SK-N-SH treated with all-trans-retinoic acid at 6 μM for 48 hours (cell line): ENCODE measurements around the gene RPA3.
"Not testable (repeated sequence)": the region's sequence is repeated elsewhere in the genome, so short reads cannot be mapped to it uniquely, and the experiment has no call there.

ENCODE experiments used
- ATAC-seq: fragments of 200-7000 bp; cut with Tn5 transposase; 3 replicates; pipeline ENCODE4 v1.9.1; 2020; ENCODE audit warnings: mild to moderate bottlenecking, moderate library complexity
- ARNTL ChIP-seq: fragments of 450-650 bp; formaldehyde crosslinking; IDR thresholded peaks from 2 replicates; pipeline ENCODE4 v1.5.0; 2020; ENCODE audit warnings: low read depth, mild to moderate bottlenecking, moderate library complexity, borderline replicate concordance
- BACH2 ChIP-seq: fragments of 250-450 bp; sonication (Bioruptor Pico); IDR thresholded peaks from 2 replicates; pipeline ENCODE4 v1.9.0; 2021; ENCODE audit warnings: mild to moderate bottlenecking, borderline replicate concordance
- CSDC2 ChIP-seq: fragments of 250-450 bp; sonication (Bioruptor Pico); IDR thresholded peaks from 2 replicates; pipeline ENCODE4 v1.5.0; 2020; ENCODE audit warnings: mild to moderate bottlenecking, moderate library complexity
- CSRNP3 ChIP-seq: fragments of 250-450 bp; sonication (Bioruptor Pico); IDR thresholded peaks from 2 replicates; pipeline ENCODE4 v1.5.1; 2021; ENCODE audit warnings: mild to moderate bottlenecking, moderate library complexity
- ISL1 ChIP-seq: fragments of 250-450 bp; sonication (Bioruptor Pico); IDR thresholded peaks from 2 replicates; pipeline ENCODE4 v2.1.2; 2022; ENCODE audit warnings: mild to moderate bottlenecking, moderate library complexity
- OSR1 ChIP-seq: fragments of 250-450 bp; sonication (Bioruptor Pico); IDR thresholded peaks from 2 replicates; pipeline ENCODE4 v1.8.0; 2022; ENCODE audit warnings: moderate library complexity, mild to moderate bottlenecking, inconsistent platforms
- PPARA ChIP-seq: fragments of 250-450 bp; sonication (Bioruptor Pico); IDR thresholded peaks from 2 replicates; pipeline ENCODE4 v1.5.0; 2020; ENCODE audit warnings: mild to moderate bottlenecking, borderline replicate concordance
- RARB ChIP-seq: fragments of 250-450 bp; sonication (Bioruptor Pico); IDR thresholded peaks from 2 replicates; pipeline ENCODE4 v1.8.0; 2021; ENCODE audit warnings: mild to moderate bottlenecking, moderate library complexity
- SNAI2 ChIP-seq: fragments of 250-450 bp; sonication (Bioruptor Pico); IDR thresholded peaks from 2 replicates; pipeline ENCODE4 v1.5.0; 2020; ENCODE audit warnings: mild to moderate bottlenecking, moderate library complexity
- TCF4 ChIP-seq: fragments of 250-450 bp; sonication (Bioruptor Pico); IDR thresholded peaks from 2 replicates; pipeline ENCODE4 v1.8.0; 2021; ENCODE audit warnings: mild to moderate bottlenecking, moderate library complexity, borderline replicate concordance
- TOX ChIP-seq: fragments of 250-450 bp; sonication (Bioruptor Pico); IDR thresholded peaks from 2 replicates; pipeline ENCODE4 v1.8.0; 2021; ENCODE audit warnings: mild to moderate bottlenecking, moderate library complexity, borderline replicate concordance
- TSHZ2 ChIP-seq: fragments of 250-450 bp; sonication (Bioruptor Pico); IDR thresholded peaks from 2 replicates; pipeline ENCODE4 v1.5.0; 2020; ENCODE audit warnings: mild to moderate bottlenecking, moderate library complexity
- ZC3H10 ChIP-seq: fragments of 250-450 bp; sonication (Bioruptor Pico); IDR thresholded peaks from 2 replicates; pipeline ENCODE4 v1.5.1; 2021; ENCODE audit warnings: mild to moderate bottlenecking, moderate library complexity
- ZFP30 ChIP-seq: fragments of 450-650 bp; formaldehyde crosslinking; IDR thresholded peaks from 2 replicates; pipeline ENCODE4 v1.5.0; 2022; ENCODE audit warnings: mild to moderate bottlenecking, moderate library complexity
- ZNF8 ChIP-seq: fragments of 450-650 bp; formaldehyde crosslinking; IDR thresholded peaks from 2 replicates; pipeline ENCODE4 v1.5.0; 2020; ENCODE audit warnings: mild to moderate bottlenecking, moderate library complexity
- TF ChIP-seq, protein P1 (sequence below): fragments of 250-450 bp; sonication (Bioruptor Pico); IDR thresholded peaks from 2 replicates; pipeline ENCODE4 v1.5.1; 2020; ENCODE audit warnings: low read depth, mild to moderate bottlenecking, moderate library complexity
- TF ChIP-seq, protein P2 (sequence below): fragments of 250-450 bp; sonication (Bioruptor Pico); IDR thresholded peaks from 2 replicates; pipeline ENCODE4 v1.8.0; 2020; ENCODE audit warnings: mild to moderate bottlenecking, moderate library complexity, borderline replicate concordance
- TF ChIP-seq, protein P3 (sequence below): fragments of 250-450 bp; sonication (Bioruptor Pico); IDR thresholded peaks from 2 replicates; pipeline ENCODE4 v1.8.0; 2021; ENCODE audit warnings: low read depth, mild to moderate bottlenecking, moderate library complexity, borderline replicate concordance

The RPA3 gene

DNA sequence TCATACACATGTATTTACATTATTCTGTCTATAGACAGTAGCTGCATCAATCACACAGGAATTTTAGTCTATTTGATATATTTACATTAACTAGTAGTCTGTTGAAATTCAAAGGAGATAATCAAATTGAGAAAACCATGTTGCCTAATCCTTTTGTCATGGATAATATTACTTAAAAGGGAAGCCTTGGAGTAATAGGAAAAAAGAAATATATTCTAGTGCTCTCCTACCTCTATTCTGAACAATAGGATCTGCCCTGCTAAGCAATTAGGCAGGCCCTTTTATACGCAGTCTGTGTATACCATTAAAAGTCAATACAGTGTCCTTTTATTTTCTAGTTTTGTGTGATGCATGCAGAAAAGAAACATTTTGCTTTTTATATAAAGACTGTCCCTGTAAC is 53.4 kb downstream of the RPA3 start:
- TF ChIP-seq, protein P1, sequence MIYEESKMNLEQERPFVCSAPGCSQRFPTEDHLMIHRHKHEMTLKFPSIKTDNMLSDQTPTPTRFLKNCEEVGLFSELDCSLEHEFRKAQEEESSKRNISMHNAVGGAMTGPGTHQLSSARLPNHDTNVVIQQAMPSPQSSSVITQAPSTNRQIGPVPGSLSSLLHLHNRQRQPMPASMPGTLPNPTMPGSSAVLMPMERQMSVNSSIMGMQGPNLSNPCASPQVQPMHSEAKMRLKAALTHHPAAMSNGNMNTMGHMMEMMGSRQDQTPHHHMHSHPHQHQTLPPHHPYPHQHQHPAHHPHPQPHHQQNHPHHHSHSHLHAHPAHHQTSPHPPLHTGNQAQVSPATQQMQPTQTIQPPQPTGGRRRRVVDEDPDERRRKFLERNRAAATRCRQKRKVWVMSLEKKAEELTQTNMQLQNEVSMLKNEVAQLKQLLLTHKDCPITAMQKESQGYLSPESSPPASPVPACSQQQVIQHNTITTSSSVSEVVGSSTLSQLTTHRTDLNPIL (CRISPR knock-in tag) = no peak
- TF ChIP-seq SNAI2 (CRISPR knock-in tag) = no peak
- no peak for TF ChIP-seq RARB (CRISPR knock-in tag)
- no peak for TF ChIP-seq TOX (CRISPR knock-in tag)
- TF ChIP-seq ISL1 (CRISPR knock-in tag) = no peak
- TF ChIP-seq CSDC2 (CRISPR knock-in tag) = no peak
- no peak for TF ChIP-seq ZFP30 (CRISPR knock-in tag)
- TF ChIP-seq, protein P2, sequence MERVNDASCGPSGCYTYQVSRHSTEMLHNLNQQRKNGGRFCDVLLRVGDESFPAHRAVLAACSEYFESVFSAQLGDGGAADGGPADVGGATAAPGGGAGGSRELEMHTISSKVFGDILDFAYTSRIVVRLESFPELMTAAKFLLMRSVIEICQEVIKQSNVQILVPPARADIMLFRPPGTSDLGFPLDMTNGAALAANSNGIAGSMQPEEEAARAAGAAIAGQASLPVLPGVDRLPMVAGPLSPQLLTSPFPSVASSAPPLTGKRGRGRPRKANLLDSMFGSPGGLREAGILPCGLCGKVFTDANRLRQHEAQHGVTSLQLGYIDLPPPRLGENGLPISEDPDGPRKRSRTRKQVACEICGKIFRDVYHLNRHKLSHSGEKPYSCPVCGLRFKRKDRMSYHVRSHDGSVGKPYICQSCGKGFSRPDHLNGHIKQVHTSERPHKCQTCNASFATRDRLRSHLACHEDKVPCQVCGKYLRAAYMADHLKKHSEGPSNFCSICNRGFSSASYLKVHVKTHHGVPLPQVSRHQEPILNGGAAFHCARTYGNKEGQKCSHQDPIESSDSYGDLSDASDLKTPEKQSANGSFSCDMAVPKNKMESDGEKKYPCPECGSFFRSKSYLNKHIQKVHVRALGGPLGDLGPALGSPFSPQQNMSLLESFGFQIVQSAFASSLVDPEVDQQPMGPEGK (CRISPR knock-in tag) = no peak
- TF ChIP-seq, protein P3, sequence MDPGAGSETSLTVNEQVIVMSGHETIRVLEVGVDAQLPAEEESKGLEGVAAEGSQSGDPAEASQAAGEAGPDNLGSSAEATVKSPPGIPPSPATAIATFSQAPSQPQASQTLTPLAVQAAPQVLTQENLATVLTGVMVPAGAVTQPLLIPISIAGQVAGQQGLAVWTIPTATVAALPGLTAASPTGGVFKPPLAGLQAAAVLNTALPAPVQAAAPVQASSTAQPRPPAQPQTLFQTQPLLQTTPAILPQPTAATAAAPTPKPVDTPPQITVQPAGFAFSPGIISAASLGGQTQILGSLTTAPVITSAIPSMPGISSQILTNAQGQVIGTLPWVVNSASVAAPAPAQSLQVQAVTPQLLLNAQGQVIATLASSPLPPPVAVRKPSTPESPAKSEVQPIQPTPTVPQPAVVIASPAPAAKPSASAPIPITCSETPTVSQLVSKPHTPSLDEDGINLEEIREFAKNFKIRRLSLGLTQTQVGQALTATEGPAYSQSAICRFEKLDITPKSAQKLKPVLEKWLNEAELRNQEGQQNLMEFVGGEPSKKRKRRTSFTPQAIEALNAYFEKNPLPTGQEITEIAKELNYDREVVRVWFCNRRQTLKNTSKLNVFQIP (CRISPR knock-in tag) = no peak
- no peak for TF ChIP-seq ARNTL (CRISPR knock-in tag)
- no peak for TF ChIP-seq TSHZ2
- TF ChIP-seq, all 23 proteins: peak for 0
- no peak for ATAC-seq

GRCh38 chr7:7664291-7664690 is 54.1 kb downstream of the RPA3 start:
- TF ChIP-seq CSRNP3 (CRISPR knock-in tag) = no peak
- no peak for TF ChIP-seq TOX (CRISPR knock-in tag)
- no peak for TF ChIP-seq SNAI2 (CRISPR knock-in tag)
- TF ChIP-seq OSR1 (CRISPR knock-in tag) = no peak
- TF ChIP-seq BACH2 (CRISPR knock-in tag) = no peak
- TF ChIP-seq ZC3H10 (CRISPR knock-in tag) = no peak
- no peak for TF ChIP-seq RARB (CRISPR knock-in tag)
- no peak for TF ChIP-seq ZNF8
- no peak for TF ChIP-seq PPARA (CRISPR knock-in tag)
- no peak for TF ChIP-seq ZFP30 (CRISPR knock-in tag)
- TF ChIP-seq ISL1 (CRISPR knock-in tag) = no peak
- TF ChIP-seq CSDC2 (CRISPR knock-in tag) = no peak
- no peak for ATAC-seq

GRCh38 chr7:7662527-7662926 is 55.9 kb downstream of the RPA3 start:
- peak; percentile 54; the same call in 1 of the 3 replicates for ATAC-seq
- TF ChIP-seq SNAI2 (CRISPR knock-in tag) (no peak), TCF4 (CRISPR knock-in tag) (no peak), RARB (CRISPR knock-in tag) (no peak), OSR1 (CRISPR knock-in tag) (no peak)

- ATAC-seq = not testable (repeated sequence)
Measured at GRCh38 chr7:7656459-7656858, 61.9 kb downstream of the RPA3 start.
